GM23248 (cell line): ENCODE measurements around the gene CLCN3. TPM values are rescaled to one million over a fixed set of nuclear protein-coding genes. Genes with fewer than 3 reads are reported as not detected.

Experiments
- DNase-seq: peaks from one replicate; pipeline ENCODE4 v3.0.0-alpha.2; 2015
- H2AFZ ChIP-seq: fragments of 200-600 bp; sonication (generic); 2 replicates; pipeline ENCODE4 v1.6.1; 2016; ENCODE audit warnings: antibody characterized with exemption
- H3F3A ChIP-seq: fragments of 200-600 bp; sonication (generic); 2 replicates; pipeline ENCODE4 v1.6.1; 2016; ENCODE audit warnings: mild to moderate bottlenecking, antibody characterized with exemption, mixed run types; ENCODE audit not compliant: insufficient read depth
- H3K27ac ChIP-seq: fragments of 200-600 bp; sonication (generic); 2 replicates; pipeline ENCODE4 v1.5.1; 2016; ENCODE audit warnings: mild to moderate bottlenecking
- H3K27me3 ChIP-seq: fragments of 200-600 bp; sonication (generic); replicated peaks from 2 replicates; pipeline ENCODE4 v1.6.1; 2016; ENCODE audit warnings: mild to moderate bottlenecking; ENCODE audit not compliant: insufficient read depth
- H3K36me3 ChIP-seq: fragments of 200-600 bp; sonication (generic); 2 replicates; pipeline ENCODE4 v1.6.1; 2016; ENCODE audit warnings: low read depth, mild to moderate bottlenecking
- H3K4me1 ChIP-seq: fragments of 200-600 bp; sonication (generic); 2 replicates; pipeline ENCODE4 v1.6.1; 2016; ENCODE audit warnings: mild to moderate bottlenecking; ENCODE audit not compliant: insufficient read depth
- H3K4me2 ChIP-seq: fragments of 200-600 bp; sonication (generic); one replicate; pipeline ENCODE4 v1.6.1; 2016; ENCODE audit warnings: mild to moderate bottlenecking; ENCODE audit not compliant: unreplicated experiment
- H3K4me3 ChIP-seq: fragments of 200-600 bp; sonication (generic); 2 replicates; pipeline ENCODE4 v1.5.1; 2016; ENCODE audit warnings: mild to moderate bottlenecking
- H3K79me2 ChIP-seq: fragments of 200-600 bp; sonication (generic); 2 replicates; pipeline ENCODE4 v1.6.1; 2016; ENCODE audit warnings: mild to moderate bottlenecking; ENCODE audit not compliant: insufficient read depth
- H3K9ac ChIP-seq: fragments of 200-600 bp; sonication (generic); 2 replicates; pipeline ENCODE4 v1.6.1; 2016; ENCODE audit warnings: mild to moderate bottlenecking
- H3K9me2 ChIP-seq: fragments of 200-600 bp; sonication (generic); 2 replicates; pipeline ENCODE4 v1.6.1; 2016; ENCODE audit warnings: mixed run types, mild to moderate bottlenecking, moderate library complexity; ENCODE audit not compliant: insufficient read depth
- H3K9me3 ChIP-seq: fragments of 200-600 bp; sonication (generic); one replicate; pipeline ENCODE4 v1.6.1; 2017; ENCODE audit warnings: low read depth
- H4K20me1 ChIP-seq: fragments of 200-600 bp; sonication (generic); 2 replicates; pipeline ENCODE4 v1.6.0; 2016; ENCODE audit not compliant: insufficient read depth
- EZH2 ChIP-seq: fragments of 200-600 bp; sonication (generic); IDR thresholded peaks from 2 replicates; pipeline ENCODE4 v1.6.1; 2018; ENCODE audit warnings: antibody characterized with exemption, mild to moderate bottlenecking; ENCODE audit not compliant: insufficient read depth, poor library complexity, severe bottlenecking
- EZH2phosphoT487 ChIP-seq: fragments of 200-600 bp; sonication (generic); IDR thresholded peaks from 2 replicates; pipeline ENCODE4 v1.6.1; 2018; ENCODE audit warnings: antibody characterized with exemption, moderate library complexity, mild to moderate bottlenecking, low read depth; ENCODE audit not compliant: insufficient read depth
- WGBS, 2 experiments: methylation state at CpG; one replicate each; pipeline ENCODE4 v1.1.6; 2015 to 2017; ENCODE audit warnings: low lambda C conversion rate in 2 of 2, low coverage in 1 of 2; ENCODE audit errors: missing lambda C conversion rate in 2 of 2; 5-methylcytosine and 5-hydroxymethylcytosine counted together
- in situ Hi-C: fragments of 300-500 bp; cut with MboI; formaldehyde crosslinking; loops from 2 replicates; pipeline ENCODE4 v1.15.0; 2020
- polyA plus RNA-seq: library from polyadenylated mRNA; unstranded; fragments of >200 nt; fragmentation: Nextera tagmentation; extraction: Ambion mirVana; gene quantifications from 2 replicates; pipeline ENCODE4 v1.2.1, GENCODE V29; 2016
- total RNA-seq: library from RNA; depleted of rRNA; stranded (reverse); fragments of >200 nt; shearing (Covaris generic); gene quantifications from 2 replicates; pipeline ENCODE4 v1.2.3, GENCODE V29; 2014

Gene CLCN3
- total and polyA plus RNA-seq, 2 experiments from 2014 or later, result 12.2 to 16.4 TPM

GRCh38 chr4:169611157-169611556 is 9.2 kb upstream of the CLCN3 start:
- peak overlapping the region; percentile 92 for H3K9ac ChIP-seq
- peaks cover 52% of the 10 kb centered on the region for H3K79me2 ChIP-seq
- H3K4me1 ChIP-seq, result peaks cover 16% of the 10 kb centered on the region
- H3K36me3 ChIP-seq, result no peaks in the 10 kb centered on the region
- H3K4me3 ChIP-seq, result peak overlapping the region; percentile 90
- no peaks in the 10 kb centered on the region for H3K27me3 ChIP-seq
- in situ Hi-C loops, result loop anchor here (25.0 kb wide), 1 partner anchor 426 kb away; the partner anchor contains the start of gene MFAP3L
- H3K9me3 ChIP-seq, result no peaks in the 10 kb centered on the region
- 67 to 74% methylated on average over 4 of the region's 4 CpGs for WGBS, 2 experiments
- H3K9me2 ChIP-seq, result no peaks in the 10 kb centered on the region
- H2AFZ ChIP-seq, result peak overlapping the region; percentile 93
- TF ChIP-seq EZH2phosphoT487 (no peak), EZH2 (no peak)
- peak overlapping the region; percentile 85 for H3K4me2 ChIP-seq
- H3F3A ChIP-seq, result peaks cover 11% of the 10 kb centered on the region; the same call in 1 of the 2 replicates
- H3K27ac ChIP-seq, result peak overlapping the region; percentile 92; the same call in 1 of the 2 replicates
- H4K20me1 ChIP-seq, result no peaks in the 10 kb centered on the region
- peak; percentile 35 for DNase-seq

- H3K4me1 ChIP-seq, result peaks cover 16% of the 10 kb centered on the region
- no peaks in the 10 kb centered on the region for H3K27me3 ChIP-seq
- H3K9me2 ChIP-seq, result no peaks in the 10 kb centered on the region
- peaks cover 45% of the 10 kb centered on the region for H3K79me2 ChIP-seq
- H3K4me2 ChIP-seq, result peak within 1 kb of the TSS; percentile 95
- peak within 1 kb of the TSS; percentile 92 for H3K9ac ChIP-seq
- H3K27ac ChIP-seq, result peak within 1 kb of the TSS; percentile 92
- peak; percentile 97 for DNase-seq
- H3F3A ChIP-seq, result peaks cover 11% of the 10 kb centered on the region; the same call in 1 of the 2 replicates
- 0 to 1% methylated on average over 47 to 57 of the region's 61 CpGs for WGBS, 2 experiments
- TF ChIP-seq EZH2phosphoT487, result no peak
- H3K9me3 ChIP-seq, result no peaks in the 10 kb centered on the region
- H4K20me1 ChIP-seq, result no peaks in the 10 kb centered on the region
- in situ Hi-C loops, result loop anchor here (25.0 kb wide), 1 partner anchor 425 kb away; the partner anchor contains the start of gene MFAP3L
- H3K4me3 ChIP-seq, result peak within 1 kb of the TSS; percentile 90
- peak within 1 kb of the TSS; percentile 93 for H2AFZ ChIP-seq
- H3K36me3 ChIP-seq, result no peaks in the 10 kb centered on the region
Measured at GRCh38 chr4:169611991-169612870, 8.1 kb upstream of the CLCN3 start, which contains the start of gene NEK1. NEK1 (minus strand) TSS chr4:169612583; CDS start chr4:169602630, 9,953 bp downstream.

GRCh38 chr4:169612871-169613859 is 7.2 kb upstream of the CLCN3 start:
- Histone ChIP-seq H3K36me3 (no peaks in the 10 kb centered on the region), H3F3A (peaks cover 11% of the 10 kb centered on the region; the same call in 1 of the 2 replicates), H3K9me2 (no peaks in the 10 kb centered on the region), H3K27me3 (no peaks in the 10 kb centered on the region), H3K9ac (peak overlapping the region; percentile 92), H3K27ac (peak overlapping the region; percentile 92), H2AFZ (peak overlapping the region; percentile 93), H3K9me3 (no peaks in the 10 kb centered on the region), H4K20me1 (no peaks in the 10 kb centered on the region), H3K4me3 (peak overlapping the region; percentile 90), H3K4me1 (peaks cover 18% of the 10 kb centered on the region), H3K79me2 (peaks cover 38% of the 10 kb centered on the region), H3K4me2 (peak overlapping the region; percentile 95)
- TF ChIP-seq EZH2phosphoT487 (no peak), EZH2 (no peak)
- WGBS, 2 experiments, result 4 to 5% methylated on average over 9 of the region's 9 CpGs
- DNase-seq, result peak; percentile 88
- in situ Hi-C loops, result loop anchor here (25.0 kb wide), 1 partner anchor 424 kb away; the partner anchor contains the start of gene MFAP3L
